PC-9 (cell line): ENCODE results near the gene WDR20. TPM values are rescaled to one million over a fixed set of nuclear protein-coding genes. Genes with fewer than 3 reads are reported as not detected.

Experiments
- BruUV-seq: library from RNA; stranded (reverse); fragments of 400-500 nt; replicated peaks from 2 replicates; lab custom pipeline; 2021; lab: Mats Ljungman, UMichigan
- CTCF ChIA-PET: fragments of 300-600 bp; sonication (Branson Sonifier 250); formaldehyde crosslinking; loops from one replicate; lab custom pipeline; 2022; ENCODE audit warnings: antibody characterized with exemption; lab: Charles Lee
- POLR2A ChIA-PET: fragments of 300-600 bp; sonication (Branson Sonifier 250); formaldehyde crosslinking; loops from one replicate; lab custom pipeline; 2022; ENCODE audit warnings: antibody characterized with exemption; ENCODE audit not compliant: unreplicated experiment; lab: Charles Lee
- DNase-seq, 2 experiments: peaks; one replicate each; pipeline versions ENCODE4 v3.0.0 to v3.0.0-alpha.2; 2015 to 2022; ENCODE audit warnings: mixed read lengths in 1 of 2
- H2AFZ ChIP-seq: fragments of 200-600 bp; sonication (generic); 2 replicates; pipeline ENCODE4 v1.8.1; 2017; ENCODE audit warnings: antibody characterized with exemption
- H3F3A ChIP-seq: fragments of 200-600 bp; sonication (generic); 2 replicates; pipeline ENCODE4 v1.8.1; 2017; ENCODE audit warnings: antibody characterized with exemption, mild to moderate bottlenecking, low read depth; ENCODE audit not compliant: insufficient read depth
- H3K27ac ChIP-seq: fragments of 200-600 bp; sonication (generic); 2 replicates; pipeline ENCODE4 v1.6.1; 2016; ENCODE audit warnings: mixed run types
- H3K27me3 ChIP-seq: fragments of 200-600 bp; sonication (generic); 2 replicates; pipeline ENCODE4 v1.6.1; 2016; ENCODE audit warnings: low read depth, mixed run types; ENCODE audit not compliant: insufficient read depth
- H3K36me3 ChIP-seq: fragments of 200-600 bp; sonication (generic); 2 replicates; pipeline ENCODE4 v1.6.1; 2016; ENCODE audit warnings: low read depth, mixed run types
- H3K4me1 ChIP-seq: fragments of 200-600 bp; sonication (generic); replicated peaks from 2 replicates; pipeline ENCODE4 v1.6.1; 2016; ENCODE audit warnings: mixed run types; ENCODE audit not compliant: insufficient read depth
- H3K4me2 ChIP-seq: fragments of 200-600 bp; sonication (generic); 2 replicates; pipeline ENCODE4 v1.6.1; 2017; ENCODE audit warnings: mixed run types
- H3K4me3 ChIP-seq: fragments of 200-600 bp; sonication (generic); 2 replicates; pipeline ENCODE4 v1.6.1; 2016; ENCODE audit warnings: mixed run types
- H3K79me2 ChIP-seq: fragments of 200-600 bp; sonication (generic); 2 replicates; pipeline ENCODE4 v1.6.1; 2017; ENCODE audit warnings: low read depth, mixed run types
- H3K9me2 ChIP-seq: fragments of 200-600 bp; sonication (generic); 2 replicates; pipeline ENCODE4 v1.8.1; 2017; ENCODE audit warnings: mild to moderate bottlenecking; ENCODE audit not compliant: insufficient read depth
- H3K9me3 ChIP-seq: fragments of 200-600 bp; sonication (generic); 2 replicates; pipeline ENCODE4 v1.8.1; 2016; ENCODE audit warnings: low read depth; ENCODE audit not compliant: insufficient read depth
- H4K20me1 ChIP-seq: fragments of 200-600 bp; sonication (generic); 2 replicates; pipeline ENCODE4 v1.8.1; 2017; ENCODE audit not compliant: insufficient read depth
- CTCF ChIP-seq: fragments of 200-600 bp; sonication (generic); conservative IDR thresholded peaks from 2 replicates; pipeline ENCODE4 v1.6.1; 2017; ENCODE audit warnings: mixed run types, antibody characterized with exemption, mild to moderate bottlenecking, moderate library complexity
- EZH2 ChIP-seq: fragments of 200-600 bp; sonication (generic); IDR thresholded peaks from 2 replicates; pipeline ENCODE4 v1.8.0; 2017; ENCODE audit warnings: antibody characterized with exemption, low read depth
- intact Hi-C: fragments of 100-400 bp; cut with micrococcal nuclease; formaldehyde crosslinking; loops from one replicate; pipeline ENCODE4 v1.10.0; 2022; ENCODE audit not compliant: unreplicated experiment
- total RNA-seq: library from RNA; stranded (reverse); gene quantifications from 2 replicates; pipeline ENCODE4 v1.2.3, GENCODE V29; 2021

The WDR20 gene
- total RNA-seq, 1 experiment from 2014 or later, result 93.5 TPM

GRCh38 chr14:102236026-102236425, 96.3 kb downstream of the WDR20 start:
- DNase-seq, result no peak
- no peaks in the 10 kb centered on the region for H4K20me1 ChIP-seq
- no peak overlapping the region for H3K4me2 ChIP-seq
- H3K4me3 ChIP-seq, result no peak overlapping the region
- no peak overlapping the region for H3K27ac ChIP-seq
- H3K9me3 ChIP-seq, result no peaks in the 10 kb centered on the region
- no peaks in the 10 kb centered on the region; the same call in 1 of the 2 replicates for H3F3A ChIP-seq
- ChIA-PET CTCF (no interaction called here), POLR2A (no interaction called here)
- TF ChIP-seq EZH2 (no peak), CTCF (no peak)
- H3K27me3 ChIP-seq, result no peaks in the 10 kb centered on the region
- peaks cover 4% of the 10 kb centered on the region for H3K4me1 ChIP-seq
- no peak overlapping the region for H2AFZ ChIP-seq
- BruUV-seq, result no TSS peak
- no peaks in the 10 kb centered on the region for H3K9me2 ChIP-seq
- intact Hi-C loops, result loop anchor here (10.0 kb wide), 1 partner anchor 531 kb away; no protein-coding TSS in a partner anchor
- no peaks in the 10 kb centered on the region for H3K79me2 ChIP-seq
- no peaks in the 10 kb centered on the region for H3K36me3 ChIP-seq

DNA sequence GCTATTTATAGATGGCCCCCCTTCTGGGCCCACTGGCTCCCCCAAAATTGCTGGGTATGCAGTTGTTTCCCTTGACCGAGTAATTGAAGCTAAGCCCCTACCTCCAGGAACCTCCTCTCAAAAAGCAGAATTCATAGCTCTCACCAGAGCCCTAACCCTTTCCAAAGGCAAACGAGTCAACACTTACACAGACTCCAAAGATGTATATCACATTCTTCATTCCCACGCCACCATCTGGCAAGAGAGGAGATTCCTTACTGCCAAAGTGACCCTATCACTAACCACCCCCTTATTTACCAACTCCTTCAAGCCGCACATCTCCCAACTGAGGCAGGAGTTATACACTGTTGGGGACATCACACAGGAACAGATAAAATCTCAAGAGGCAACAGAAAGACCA, 98.4 kb downstream of the WDR20 start:
- TF ChIP-seq CTCF, result no peak
- TF ChIP-seq EZH2, result no peak
- H3K4me1 ChIP-seq, result peaks cover 4% of the 10 kb centered on the region
- ChIA-PET CTCF (interaction anchor here (0.6 kb wide), 1 partner anchor 534 kb away, joined by 4 read pairs; no protein-coding TSS in a partner anchor), POLR2A (no interaction called here)
- no peak overlapping the region for H3K27ac ChIP-seq
- no peak overlapping the region for H2AFZ ChIP-seq
- H4K20me1 ChIP-seq, result no peaks in the 10 kb centered on the region
- BruUV-seq, result no TSS peak
- DNase-seq, result no peak
- H3K27me3 ChIP-seq, result no peaks in the 10 kb centered on the region
- no peaks in the 10 kb centered on the region for H3K9me2 ChIP-seq
- no peaks in the 10 kb centered on the region for H3K36me3 ChIP-seq
- no peak overlapping the region for H3K4me3 ChIP-seq
- H3K79me2 ChIP-seq, result no peaks in the 10 kb centered on the region
- intact Hi-C loops, result loop anchor here (10.0 kb wide), 1 partner anchor 533 kb away; no protein-coding TSS in a partner anchor
- no peak overlapping the region for H3K4me2 ChIP-seq
- H3K9me3 ChIP-seq, result no peaks in the 10 kb centered on the region
- no peaks in the 10 kb centered on the region; the same call in 1 of the 2 replicates for H3F3A ChIP-seq

GRCh38 chr14:102238766-102239165, 99.1 kb downstream of the WDR20 start:
- H3K27ac ChIP-seq, result no peak overlapping the region
- no peaks in the 10 kb centered on the region for H3K36me3 ChIP-seq
- intact Hi-C loops, result loop anchor here (10.0 kb wide), 1 partner anchor 534 kb away; no protein-coding TSS in a partner anchor
- no peaks in the 10 kb centered on the region for H3K9me2 ChIP-seq
- BruUV-seq, result no TSS peak
- no peaks in the 10 kb centered on the region; the same call in 1 of the 2 replicates for H3F3A ChIP-seq
- no peak overlapping the region for H3K4me3 ChIP-seq
- H3K4me1 ChIP-seq, result peaks cover 4% of the 10 kb centered on the region
- no peak overlapping the region for H2AFZ ChIP-seq
- no peaks in the 10 kb centered on the region for H3K79me2 ChIP-seq
- H3K9me3 ChIP-seq, result peaks cover 4% of the 10 kb centered on the region; the same call in 1 of the 2 replicates
- no peak overlapping the region for H3K4me2 ChIP-seq
- POLR2A ChIA-PET, result interaction anchor here (0.6 kb wide), 1 partner anchor 78 kb away, joined by 17 read pairs; no protein-coding TSS in a partner anchor
- no peak for DNase-seq
- TF ChIP-seq EZH2, result no peak
- TF ChIP-seq CTCF, result no peak
- CTCF ChIA-PET, result interaction anchor here (0.6 kb wide), 1 partner anchor 535 kb away, joined by 4 read pairs; no protein-coding TSS in a partner anchor
- H4K20me1 ChIP-seq, result no peaks in the 10 kb centered on the region
- no peaks in the 10 kb centered on the region for H3K27me3 ChIP-seq
